Thymus (tissue), 11 donors: ENCODE results near the gene CRELD2. TPM values are rescaled to one million over a fixed set of nuclear protein-coding genes. Genes with fewer than 3 reads are reported as not detected.

Experiments used
- DNase-seq, 9 donors: peaks; one replicate each; pipeline ENCODE4 v3.0.0-alpha.2; 2013; ENCODE audit warnings: low spot score in 9 of 9, low read depth in 6 of 9, missing footprints in 1 of 9
- H3K27ac ChIP-seq, 2 donors: one replicate each; pipeline ENCODE4 v1.5.1; 2013; ENCODE audit warnings: control low read depth in 1 of 2, low read depth in 1 of 2, low read length in 1 of 2, mild to moderate bottlenecking in 1 of 2, moderate library complexity in 1 of 2
- H3K27me3 ChIP-seq, 2 donors: one replicate each; pipeline ENCODE4 v1.5.1; 2013; ENCODE audit warnings: low read length in 1 of 2; ENCODE audit not compliant: control insufficient read depth in 2 of 2, insufficient read depth in 1 of 2
- H3K36me3 ChIP-seq, 2 donors: one replicate each; pipeline ENCODE4 v1.5.1; 2013; ENCODE audit warnings: low read length in 1 of 2, mild to moderate bottlenecking in 1 of 2, moderate library complexity in 1 of 2; ENCODE audit not compliant: control insufficient read depth in 2 of 2, insufficient read depth in 2 of 2
- H3K4me1 ChIP-seq, 2 donors: one replicate each; pipeline ENCODE4 v1.5.1; 2013; ENCODE audit warnings: low read length in 2 of 2; ENCODE audit not compliant: control insufficient read depth in 2 of 2, insufficient read depth in 2 of 2
- H3K4me3 ChIP-seq, 2 donors: one replicate each; pipeline ENCODE4 v1.5.1; 2013; ENCODE audit warnings: low read length in 2 of 2, control low read depth in 1 of 2, mild to moderate bottlenecking in 1 of 2
- H3K9me3 ChIP-seq, 2 donors: one replicate each; pipeline ENCODE4 v1.5.1; 2013; ENCODE audit warnings: low read length in 1 of 2, mild to moderate bottlenecking in 1 of 2; ENCODE audit not compliant: control insufficient read depth in 2 of 2, insufficient read depth in 1 of 2
- WGBS: extraction: QIAGEN DNeasy Blood & Tissue Kit; methylation state at CpG from one replicate; pipeline ENCODE4 v1.1.7; 2013; 5-methylcytosine and 5-hydroxymethylcytosine counted together
- polyA plus RNA-seq: library from polyadenylated mRNA; stranded (reverse); fragments of 200-250 nt; gene quantifications from one replicate; pipeline ENCODE4 v1.2.3, GENCODE V29; 2013
- total RNA-seq: library from RNA; stranded (reverse); fragments of 120-200 nt; gene quantifications from one replicate; pipeline ENCODE4 v1.2.4, GENCODE V29; 2013
- donor health status: healthy.

Gene CRELD2
- total and polyA plus RNA-seq, 2 donors = 24.3 to 25.8 TPM

DNA sequence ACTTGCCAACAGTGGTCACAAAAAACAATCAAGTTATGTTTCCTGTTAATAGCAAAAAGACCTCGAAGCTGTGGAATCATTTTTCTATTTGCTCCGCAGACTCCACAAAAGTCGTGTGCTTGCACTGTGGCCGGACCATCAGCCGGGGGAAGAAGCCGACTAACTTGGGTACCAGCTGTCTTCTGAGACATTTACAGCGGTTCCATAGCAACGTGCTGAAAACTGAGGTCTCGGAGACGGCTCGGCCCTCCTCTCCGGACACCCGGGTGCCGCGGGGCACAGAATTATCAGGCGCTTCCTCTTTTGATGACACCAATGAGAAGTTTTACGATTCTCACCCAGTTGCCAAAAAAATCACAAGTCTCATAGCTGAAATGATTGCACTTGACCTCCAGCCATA is 33.2 kb upstream of the CRELD2 start:
- WGBS = 97% methylated on average over 17 of the region's 17 CpGs
- Histone ChIP-seq H3K36me3 (peaks cover 51 to 56% of the 10 kb centered on the region in 2 donors), H3K4me1 (peaks cover 0 to 6% of the 10 kb centered on the region in 2 donors), H3K27ac (no peak overlapping the region), H3K4me3 (no peak overlapping the region), H3K27me3 (no peaks in the 10 kb centered on the region), H3K9me3 (peaks cover 0 to 13% of the 10 kb centered on the region in 2 donors)
- no peak for DNase-seq

- H3K27ac ChIP-seq = no peak overlapping the region
- DNase-seq = no peak
- WGBS = 98% methylated on average over 35 of the region's 35 CpGs
- H3K9me3 ChIP-seq = peaks cover 0 to 13% of the 10 kb centered on the region in 2 donors
- H3K4me3 ChIP-seq = no peak overlapping the region
- peaks cover 51 to 59% of the 10 kb centered on the region in 2 donors for H3K36me3 ChIP-seq
- H3K4me1 ChIP-seq = peaks cover 0 to 3% of the 10 kb centered on the region in 2 donors
- H3K27me3 ChIP-seq = no peaks in the 10 kb centered on the region
These were observed 32.6 kb upstream of the CRELD2 start for GRCh38 chr22:49885881-49886280.

DNA sequence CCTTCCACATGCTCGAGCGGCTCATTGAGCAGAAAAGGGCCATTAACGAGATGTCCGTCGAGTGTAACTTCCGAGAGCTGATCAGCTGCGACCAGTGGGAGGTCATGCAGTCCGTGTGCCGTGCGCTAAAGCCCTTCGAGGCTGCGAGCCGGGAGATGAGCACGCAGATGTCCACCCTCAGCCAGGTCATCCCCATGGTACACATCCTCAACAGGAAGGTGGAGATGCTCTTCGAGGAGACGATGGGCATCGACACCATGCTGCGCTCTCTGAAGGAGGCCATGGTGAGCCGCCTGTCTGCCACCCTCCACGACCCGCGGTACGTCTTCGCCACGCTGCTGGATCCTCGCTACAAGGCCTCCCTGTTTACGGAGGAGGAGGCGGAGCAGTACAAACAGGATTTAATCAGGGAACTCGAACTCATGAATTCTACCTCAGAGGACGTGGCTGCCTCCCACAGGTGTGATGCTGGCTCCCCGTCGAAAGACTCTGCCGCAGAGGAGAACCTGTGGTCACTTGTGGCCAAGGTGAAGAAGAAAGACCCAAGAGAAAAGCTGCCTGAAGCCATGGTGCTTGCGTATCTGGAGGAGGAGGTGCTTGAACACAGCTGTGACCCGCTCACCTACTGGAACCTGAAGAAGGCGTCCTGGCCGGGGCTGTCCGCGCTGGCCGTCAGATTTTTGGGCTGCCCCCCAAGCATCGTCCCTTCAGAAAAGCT is 31.9 kb upstream of the CRELD2 start:
- H3K4me3 ChIP-seq = no peak overlapping the region
- H3K36me3 ChIP-seq = peaks cover 51 to 59% of the 10 kb centered on the region in 2 donors
- DNase-seq = no peak
- WGBS = 98% methylated on average over 41 of the region's 41 CpGs
- H3K27me3 ChIP-seq = no peaks in the 10 kb centered on the region
- H3K4me1 ChIP-seq = peaks cover 0 to 2% of the 10 kb centered on the region in 2 donors
- H3K9me3 ChIP-seq = peaks cover 0 to 13% of the 10 kb centered on the region in 2 donors
- H3K27ac ChIP-seq = no peak overlapping the region

GRCh38 chr22:49887064-49887451 is 31.4 kb upstream of the CRELD2 start:
- 97% methylated on average over 14 of the region's 14 CpGs for WGBS
- H3K27me3 ChIP-seq = no peaks in the 10 kb centered on the region
- H3K9me3 ChIP-seq = peaks cover 0 to 13% of the 10 kb centered on the region in 2 donors
- no peaks in the 10 kb centered on the region for H3K4me1 ChIP-seq
- H3K4me3 ChIP-seq = no peak overlapping the region
- DNase-seq = no peak
- H3K27ac ChIP-seq = no peak overlapping the region
- peaks cover 51 to 59% of the 10 kb centered on the region in 2 donors for H3K36me3 ChIP-seq

GRCh38 chr22:49887702-49888101 is 30.7 kb upstream of the CRELD2 start:
- Histone ChIP-seq H3K4me1 (no peaks in the 10 kb centered on the region), H3K9me3 (peaks cover 0 to 13% of the 10 kb centered on the region in 2 donors), H3K27ac (no peak overlapping the region), H3K4me3 (no peak overlapping the region), H3K36me3 (peaks cover 54 to 62% of the 10 kb centered on the region in 2 donors), H3K27me3 (no peaks in the 10 kb centered on the region)
- WGBS = 96% methylated on average over 9 of the region's 9 CpGs
- DNase-seq = no peak

DNA sequence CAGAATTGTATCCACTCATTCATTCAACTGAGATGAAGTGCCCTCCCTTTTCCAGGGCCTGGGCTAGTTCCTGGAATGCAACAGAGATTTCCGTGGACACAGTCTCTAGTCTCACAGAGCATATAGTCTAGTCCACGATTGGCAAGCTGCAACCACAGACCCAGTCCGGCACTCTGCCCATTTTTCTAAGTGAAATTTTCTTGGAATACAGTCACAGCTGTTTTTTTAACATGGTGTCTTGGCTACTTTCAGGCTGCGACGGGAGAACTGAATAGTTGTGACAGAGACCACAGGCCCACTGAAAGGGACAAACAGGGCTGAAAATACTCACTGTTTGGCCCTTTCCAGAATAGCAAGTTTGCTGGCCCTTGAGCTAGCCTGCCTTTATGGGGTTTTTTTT is 29.4 kb upstream of the CRELD2 start:
- Histone ChIP-seq H3K27me3 (no peaks in the 10 kb centered on the region), H3K9me3 (peaks cover 0 to 17% of the 10 kb centered on the region in 2 donors), H3K27ac (no peak overlapping the region), H3K36me3 (peaks cover 49 to 53% of the 10 kb centered on the region in 2 donors), H3K4me1 (no peaks in the 10 kb centered on the region), H3K4me3 (no peak overlapping the region)
- no peak for DNase-seq
- 98% methylated on average over 5 of the region's 5 CpGs for WGBS

- no peak for DNase-seq
- peaks cover 0 to 15% of the 10 kb centered on the region in 2 donors for H3K9me3 ChIP-seq
- H3K4me3 ChIP-seq = no peak overlapping the region
- H3K36me3 ChIP-seq = peaks cover 21 to 26% of the 10 kb centered on the region in 2 donors
- 94% methylated on average over 4 of the region's 4 CpGs for WGBS
- no peak overlapping the region for H3K27ac ChIP-seq
- no peaks in the 10 kb centered on the region for H3K4me1 ChIP-seq
- H3K27me3 ChIP-seq = no peaks in the 10 kb centered on the region
These were observed 26.1 kb upstream of the CRELD2 start for GRCh38 chr22:49892226-49892899.

DNA sequence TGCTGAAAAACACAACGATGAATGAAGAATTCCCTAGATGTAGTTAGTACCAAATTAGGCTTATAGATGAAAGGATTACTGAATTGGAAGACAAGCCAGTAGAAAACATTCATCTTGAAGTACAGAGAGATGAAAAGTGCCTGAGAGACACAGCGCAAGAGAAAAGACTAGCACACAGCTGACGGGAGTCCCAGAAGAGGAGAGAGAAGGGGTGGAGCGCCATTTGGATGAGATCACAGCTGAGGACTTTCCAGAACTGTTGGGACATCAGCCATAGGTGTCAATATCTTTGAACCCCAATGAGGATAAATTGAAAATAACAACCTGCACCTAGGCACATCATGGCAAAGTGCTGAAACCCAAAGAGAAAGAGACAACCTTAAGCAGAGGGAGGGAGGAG is 25.4 kb upstream of the CRELD2 start:
- Histone ChIP-seq H3K27me3 (no peaks in the 10 kb centered on the region), H3K9me3 (peaks cover 0 to 15% of the 10 kb centered on the region in 2 donors), H3K4me1 (no peaks in the 10 kb centered on the region), H3K4me3 (no peak overlapping the region), H3K36me3 (peaks cover 17 to 21% of the 10 kb centered on the region in 2 donors), H3K27ac (no peak overlapping the region)
- WGBS = 97% methylated on average over 4 of the region's 4 CpGs
- no peak for DNase-seq

DNA sequence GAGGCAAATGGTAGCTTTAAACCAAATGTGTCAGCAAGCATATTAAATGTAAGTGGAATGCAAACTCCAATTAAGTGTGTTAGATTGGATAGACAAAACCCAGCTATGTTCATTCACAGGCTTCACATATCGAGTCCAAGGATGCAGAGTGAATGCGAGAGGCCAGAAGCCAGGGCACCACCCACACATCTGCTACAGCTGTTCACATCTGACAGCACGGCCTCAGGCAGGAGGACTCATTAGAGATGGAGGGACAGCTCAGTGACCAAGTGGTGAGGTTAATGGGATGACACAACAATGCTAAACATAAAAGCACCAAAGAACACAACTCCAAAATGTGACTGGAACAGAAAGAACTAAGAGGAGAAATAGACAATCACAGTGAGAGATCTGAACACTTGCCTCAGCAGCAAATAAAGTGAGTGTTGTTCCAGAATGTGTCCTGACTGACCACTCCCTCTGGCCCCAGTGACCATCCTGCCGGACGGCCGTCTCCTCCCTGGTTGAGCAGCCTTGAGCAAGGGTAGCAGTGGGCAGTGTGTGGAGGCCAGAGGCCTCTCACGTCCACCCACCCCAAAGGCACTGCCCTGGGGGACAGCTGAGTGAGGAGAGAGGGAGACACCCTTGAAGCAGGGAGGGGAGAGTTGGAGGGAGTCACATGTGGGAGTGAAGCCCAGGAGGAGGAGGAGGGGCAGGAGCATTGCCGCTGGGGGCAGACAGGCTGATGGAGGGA is 23.9 kb upstream of the CRELD2 start:
- Histone ChIP-seq H3K4me3 (no peak overlapping the region), H3K27me3 (no peaks in the 10 kb centered on the region), H3K36me3 (peaks cover 11% of the 10 kb centered on the region in 2 donors), H3K27ac (no peak overlapping the region), H3K4me1 (no peaks in the 10 kb centered on the region), H3K9me3 (peaks cover 0 to 10% of the 10 kb centered on the region in 2 donors)
- 99% methylated on average over 8 of the region's 8 CpGs for WGBS
- DNase-seq = no peak
